Dedifferentiated amniotic fluid mesenchymal stem cell (primary cell): ENCODE results near the gene PTS.
A peak's percentile ranks its signal among the peaks of the same experiment; 100 is the strongest.

Experiments
- DNase-seq: peaks from one replicate; pipeline ENCODE4 v3.0.0-alpha.2; 2016; ENCODE audit errors: extremely low spot score

PTS gene

GRCh38 chr11:112265659-112266409 lies 39.6 kb downstream of the PTS start:
- no peak for DNase-seq

- DNase-seq = no peak
Observed at GRCh38 chr11:112266410-112266778, 40.2 kb downstream of the PTS start.

GRCh38 chr11:112267188-112267591 lies 41.0 kb downstream of the PTS start:
- no peak for DNase-seq

- DNase-seq = no peak
Observed at GRCh38 chr11:112268406-112268805, 42.2 kb downstream of the PTS start.

DNA sequence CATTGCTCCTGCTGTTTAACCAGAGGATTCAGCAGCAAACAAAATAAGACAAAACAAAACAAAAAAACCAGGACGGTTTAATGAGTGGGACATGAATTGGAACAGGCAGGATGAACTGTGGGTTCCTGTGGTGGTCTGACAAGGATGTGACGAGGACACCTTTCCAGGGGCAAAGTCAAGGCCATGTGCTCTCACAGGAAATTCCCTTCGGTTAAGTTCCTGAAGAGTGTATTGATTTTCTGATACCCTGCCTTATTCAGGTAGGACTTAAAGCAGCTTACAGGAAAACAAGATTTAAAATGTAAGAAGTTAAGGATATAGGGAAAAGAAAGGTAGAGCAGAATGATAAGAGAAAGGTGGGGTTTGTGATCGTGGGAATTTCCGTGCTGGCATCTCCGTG lies 42.9 kb downstream of the PTS start:
- no peak for DNase-seq

- no peak for DNase-seq
Observed at GRCh38 chr11:112270551-112271180, 44.4 kb downstream of the PTS start.

- DNase-seq = no peak
Observed at GRCh38 chr11:112271242-112271641, 45.0 kb downstream of the PTS start.

- DNase-seq = no peak
Observed at GRCh38 chr11:112273066-112273465, 46.8 kb downstream of the PTS start.

DNA sequence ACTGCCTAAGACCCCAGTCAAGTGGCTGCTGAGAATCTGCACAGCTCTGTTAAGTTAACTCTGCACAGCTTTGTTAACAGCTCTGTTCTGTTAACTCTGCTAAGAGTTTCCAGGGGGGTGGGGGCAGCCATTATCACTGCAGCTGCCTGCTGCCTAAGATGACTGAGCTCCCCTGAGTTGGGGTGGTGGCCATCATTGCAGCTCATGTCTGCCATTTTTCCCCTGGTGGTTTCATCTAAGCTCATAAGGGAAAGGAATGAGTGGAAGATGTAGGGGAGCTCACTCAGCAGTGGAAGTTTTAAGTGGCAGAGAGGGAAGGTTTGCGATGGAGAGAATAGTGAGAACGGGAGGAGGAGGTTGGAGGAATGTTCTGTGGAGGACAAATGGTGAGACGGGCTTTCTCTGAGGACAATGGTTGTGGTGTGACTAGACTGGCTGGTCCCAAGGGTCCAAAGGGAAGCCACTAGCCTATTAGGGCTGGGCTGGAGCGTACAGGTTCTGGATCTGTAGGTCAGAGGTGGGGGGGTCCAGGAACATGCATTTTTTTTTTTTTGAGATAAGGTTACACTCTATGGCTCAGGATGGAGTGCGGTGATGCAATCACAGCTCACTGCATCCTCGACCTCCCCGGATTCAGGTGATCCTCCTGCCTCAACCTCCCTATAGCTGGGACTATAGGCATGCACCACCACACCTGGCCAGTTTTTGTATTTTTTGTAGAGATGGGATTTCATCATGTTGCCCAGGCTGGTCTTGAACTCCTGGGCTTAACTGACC lies 48.0 kb downstream of the PTS start:
- no peak for DNase-seq

- no peak for DNase-seq
Observed at GRCh38 chr11:112277029-112277428, 50.8 kb downstream of the PTS start.

GRCh38 chr11:112277941-112278340 lies 51.7 kb downstream of the PTS start:
- peak; percentile 36 for DNase-seq

DNA sequence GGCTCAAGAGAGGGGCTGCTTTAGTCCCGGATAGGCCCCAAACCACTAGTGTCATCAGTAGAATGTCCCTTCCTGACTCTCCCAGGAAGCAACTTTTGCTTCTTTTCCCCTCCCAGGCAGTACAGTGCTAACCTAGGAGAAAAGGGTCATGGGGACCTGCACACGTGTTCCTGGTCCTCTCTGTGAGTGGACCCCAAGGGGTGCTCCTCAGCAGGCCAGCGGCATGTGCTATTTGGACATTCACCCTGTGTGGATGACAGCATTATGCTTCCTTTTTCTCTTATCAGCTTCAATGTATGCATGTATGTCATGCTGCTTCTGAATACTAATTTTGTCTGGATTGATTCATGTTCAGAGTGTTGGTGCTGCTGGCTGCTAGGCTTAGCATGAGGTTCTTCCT lies 52.6 kb downstream of the PTS start:
- DNase-seq = no peak

- DNase-seq = peak; percentile 32
Observed at GRCh38 chr11:112279901-112280267, 53.7 kb downstream of the PTS start.

- peak; percentile 90 for DNase-seq
Observed at GRCh38 chr11:112280268-112281126, 54.3 kb downstream of the PTS start.

GRCh38 chr11:112281726-112282125 lies 55.5 kb downstream of the PTS start:
- DNase-seq = no peak
